BJ (cell line): ENCODE measurements around the gene ALK. TPM values are rescaled to one million over a fixed set of nuclear protein-coding genes. Genes with fewer than 3 reads are reported as not detected.

Experiments used
- CTCF ChIA-PET: fragments of 350-600 bp; formaldehyde crosslinking; extraction: SDS; loops from one replicate; lab custom pipeline; 2021; ENCODE audit warnings: antibody characterized with exemption, inconsistent platforms; lab: Yijun Ruan, JAX
- POLR2A ChIA-PET: fragments of 300-600 bp; sonication (Branson Sonifier 250); formaldehyde crosslinking; extraction: SDS; loops from one replicate; lab custom pipeline; 2021; ENCODE audit warnings: antibody characterized with exemption; lab: Charles Lee
- DNase-seq: peaks from one replicate; pipeline ENCODE4 v3.0.0-alpha.2; 2011; ENCODE audit warnings: low read depth
- H3K27me3 ChIP-seq: 2 replicates; pipeline ENCODE4 v1.6.0; 2011; ENCODE audit warnings: low read length; ENCODE audit not compliant: control insufficient read depth, insufficient read depth
- H3K36me3 ChIP-seq: 2 replicates; pipeline ENCODE4 v1.5.1; 2011; ENCODE audit warnings: low read length; ENCODE audit not compliant: control insufficient read depth, insufficient read depth
- H3K4me3 ChIP-seq: 2 replicates; pipeline ENCODE4 v1.5.1; 2011; ENCODE audit warnings: low read depth, mild to moderate bottlenecking, control low read depth, low read length
- polyA plus RNA-seq: library from polyadenylated mRNA; depleted of rRNA; stranded (reverse); fragments of >200 nt; gene quantifications from 2 replicates; pipeline ENCODE4 v1.2.3, GENCODE V29; 2011
- TF ChIP-seq, protein P1 (sequence below): IDR thresholded peaks from 2 replicates; pipeline ENCODE4 v1.5.1; 2011; ENCODE audit warnings: low read depth, mild to moderate bottlenecking, control low read depth, inconsistent platforms, low read length, moderate library complexity; ENCODE audit not compliant: insufficient read depth

The ALK gene
- polyA plus RNA-seq, 1 experiment, result not detected

DNA sequence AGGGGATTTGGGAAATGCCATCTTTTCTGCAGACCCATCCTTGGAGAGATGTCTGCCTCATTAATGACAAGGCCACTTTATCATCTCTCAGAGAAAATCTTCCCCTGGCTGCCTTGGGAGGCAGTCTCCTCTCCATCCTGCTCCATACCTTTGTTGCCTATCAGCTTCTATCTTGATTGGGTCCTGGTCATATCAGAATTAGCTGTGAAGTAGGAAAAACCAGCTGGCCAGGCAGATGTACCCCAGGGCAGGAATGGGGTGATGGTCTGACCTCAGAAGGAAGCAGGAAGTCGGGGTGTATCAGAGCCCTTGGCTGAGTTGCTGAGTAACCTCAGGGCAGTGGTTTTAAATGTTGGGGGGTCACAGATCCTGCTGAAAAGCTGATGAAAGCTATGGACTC, 41.3 kb downstream of the ALK start:
- no peak for DNase-seq
- TF ChIP-seq, protein P1, sequence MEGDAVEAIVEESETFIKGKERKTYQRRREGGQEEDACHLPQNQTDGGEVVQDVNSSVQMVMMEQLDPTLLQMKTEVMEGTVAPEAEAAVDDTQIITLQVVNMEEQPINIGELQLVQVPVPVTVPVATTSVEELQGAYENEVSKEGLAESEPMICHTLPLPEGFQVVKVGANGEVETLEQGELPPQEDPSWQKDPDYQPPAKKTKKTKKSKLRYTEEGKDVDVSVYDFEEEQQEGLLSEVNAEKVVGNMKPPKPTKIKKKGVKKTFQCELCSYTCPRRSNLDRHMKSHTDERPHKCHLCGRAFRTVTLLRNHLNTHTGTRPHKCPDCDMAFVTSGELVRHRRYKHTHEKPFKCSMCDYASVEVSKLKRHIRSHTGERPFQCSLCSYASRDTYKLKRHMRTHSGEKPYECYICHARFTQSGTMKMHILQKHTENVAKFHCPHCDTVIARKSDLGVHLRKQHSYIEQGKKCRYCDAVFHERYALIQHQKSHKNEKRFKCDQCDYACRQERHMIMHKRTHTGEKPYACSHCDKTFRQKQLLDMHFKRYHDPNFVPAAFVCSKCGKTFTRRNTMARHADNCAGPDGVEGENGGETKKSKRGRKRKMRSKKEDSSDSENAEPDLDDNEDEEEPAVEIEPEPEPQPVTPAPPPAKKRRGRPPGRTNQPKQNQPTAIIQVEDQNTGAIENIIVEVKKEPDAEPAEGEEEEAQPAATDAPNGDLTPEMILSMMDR, result no peak
- H3K4me3 ChIP-seq, result no peak overlapping the region
- H3K27me3 ChIP-seq, result no peaks in the 10 kb centered on the region
- H3K36me3 ChIP-seq, result no peaks in the 10 kb centered on the region
- CTCF ChIA-PET, result interaction anchor here (0.6 kb wide), 1 partner anchor 27 kb away, joined by 3 read pairs; no protein-coding TSS in a partner anchor
- POLR2A ChIA-PET, result no interaction called here

DNA sequence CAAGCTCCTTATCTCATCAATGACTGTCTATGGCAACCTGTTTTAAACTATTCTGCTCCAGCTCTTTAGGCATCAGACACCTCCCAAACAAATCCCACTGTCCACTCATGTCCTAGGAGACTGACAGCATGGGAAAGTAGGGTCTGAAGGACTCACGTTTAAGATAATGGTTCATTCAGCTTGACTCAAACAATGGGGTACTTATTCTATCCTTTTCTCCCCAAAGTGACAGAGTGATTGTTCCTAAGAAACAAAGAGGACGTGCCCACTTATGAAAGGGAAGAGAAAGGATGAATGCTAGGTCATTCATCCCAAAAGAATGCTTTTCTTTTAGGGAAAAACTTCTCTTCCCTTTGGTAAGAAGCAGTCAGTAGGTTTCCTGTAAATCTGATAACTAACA, 41.9 kb downstream of the ALK start:
- no peaks in the 10 kb centered on the region for H3K36me3 ChIP-seq
- H3K4me3 ChIP-seq, result no peak overlapping the region
- ChIA-PET POLR2A (no interaction called here), CTCF (interaction anchor here (0.6 kb wide), 1 partner anchor 27 kb away, joined by 3 read pairs; no protein-coding TSS in a partner anchor)
- no peak for DNase-seq
- TF ChIP-seq, protein P1, result no peak
- H3K27me3 ChIP-seq, result no peaks in the 10 kb centered on the region

DNA sequence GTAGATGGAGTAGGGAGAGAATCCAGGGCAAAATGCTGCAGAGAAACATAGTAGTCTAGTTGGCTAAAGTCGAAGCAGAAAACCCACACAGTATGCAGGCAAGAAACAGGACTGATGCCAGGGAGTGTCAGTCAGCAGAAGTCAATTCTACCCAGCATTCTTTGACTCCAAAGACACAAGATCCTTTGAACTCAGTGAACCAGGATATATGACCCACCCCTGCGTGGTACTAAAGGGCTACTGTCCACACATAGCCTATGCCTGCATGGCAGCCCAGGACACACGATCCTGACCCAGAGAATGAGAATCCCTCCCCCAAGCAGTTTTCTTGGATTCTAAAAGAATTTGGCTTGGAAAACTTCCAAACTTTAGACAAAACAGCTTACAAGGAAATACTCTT, 42.5 kb downstream of the ALK start:
- TF ChIP-seq, protein P1, result no peak
- no peak for DNase-seq
- H3K27me3 ChIP-seq, result no peaks in the 10 kb centered on the region
- POLR2A ChIA-PET, result no interaction called here
- H3K4me3 ChIP-seq, result no peak overlapping the region
- CTCF ChIA-PET, result no interaction called here
- no peaks in the 10 kb centered on the region for H3K36me3 ChIP-seq

DNA sequence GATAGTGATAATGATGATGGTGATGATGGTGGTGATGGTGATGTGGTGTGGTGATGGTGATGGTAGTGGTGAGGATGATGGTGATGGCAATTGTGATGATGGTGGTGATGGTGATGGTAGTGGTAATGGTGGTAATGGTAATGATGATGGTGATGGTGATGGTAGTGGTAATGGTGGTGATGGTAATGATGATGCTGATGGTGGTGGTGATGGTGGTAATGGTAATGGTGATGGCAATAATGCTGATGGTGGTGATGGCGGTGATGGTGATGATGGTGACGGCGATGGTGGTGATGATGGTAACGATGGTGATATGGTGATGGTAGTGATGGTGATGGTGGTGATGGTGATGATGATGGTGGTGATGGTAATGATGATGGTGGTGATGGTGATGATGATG, 45.0 kb downstream of the ALK start:
- no peak for DNase-seq
- no peaks in the 10 kb centered on the region for H3K27me3 ChIP-seq
- ChIA-PET CTCF (interaction anchor here (1.1 kb wide), 1 partner anchor 47 kb away, joined by 3 read pairs; no protein-coding TSS in a partner anchor), POLR2A (no interaction called here)
- no peaks in the 10 kb centered on the region for H3K36me3 ChIP-seq
- H3K4me3 ChIP-seq, result no peak overlapping the region
- TF ChIP-seq, protein P1, result no peak

DNA sequence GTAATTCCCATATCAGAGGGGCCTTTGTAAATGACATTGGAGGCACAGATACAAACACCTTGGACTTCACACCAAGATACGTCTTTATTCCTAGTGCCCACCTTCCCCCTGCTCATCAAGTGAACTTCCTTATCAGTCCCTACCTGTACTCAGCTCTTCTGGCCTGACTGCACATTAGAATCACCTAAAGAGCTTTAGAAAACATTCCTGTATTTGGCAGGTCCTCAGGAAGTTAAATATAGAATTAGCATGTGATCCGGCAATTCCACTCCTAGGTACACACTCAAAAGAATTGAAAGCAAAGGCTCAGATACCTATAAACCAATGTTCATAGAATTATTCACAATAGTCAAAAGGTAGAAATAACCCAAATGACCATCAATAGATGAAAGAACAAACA, 46.6 kb downstream of the ALK start:
- TF ChIP-seq, protein P1, result no peak
- Histone ChIP-seq H3K27me3 (no peaks in the 10 kb centered on the region), H3K36me3 (no peaks in the 10 kb centered on the region), H3K4me3 (no peak overlapping the region)
- POLR2A ChIA-PET, result no interaction called here
- DNase-seq, result no peak
- CTCF ChIA-PET, result no interaction called here
